KMS-11 (cell line): ENCODE measurements around the gene ASPA.
"Not testable (repeated sequence)": the region's sequence is repeated elsewhere in the genome, so short reads cannot be mapped to it uniquely, and the experiment has no call there.

Experiments used
- H2AFZ ChIP-seq: fragments of 200-600 bp; sonication (generic); 2 replicates; pipeline ENCODE4 v1.6.1; 2016; ENCODE audit warnings: antibody characterized with exemption, mixed run types, low read depth
- H3K27ac ChIP-seq: fragments of 200-600 bp; sonication (generic); 2 replicates; pipeline ENCODE4 v1.6.1; 2016; ENCODE audit warnings: mild to moderate bottlenecking, mixed run types
- H3K27me3 ChIP-seq: fragments of 200-600 bp; sonication (generic); 2 replicates; pipeline ENCODE4 v1.6.1; 2017; ENCODE audit warnings: mild to moderate bottlenecking, low read depth, mixed run types, moderate library complexity; ENCODE audit not compliant: insufficient read depth
- H3K36me3 ChIP-seq: fragments of 200-600 bp; sonication (generic); 2 replicates; pipeline ENCODE4 v1.6.1; 2017; ENCODE audit warnings: mild to moderate bottlenecking, mixed run types; ENCODE audit not compliant: insufficient read depth
- H3K4me1 ChIP-seq: fragments of 200-600 bp; sonication (generic); 2 replicates; pipeline ENCODE4 v1.6.1; 2016; ENCODE audit warnings: mild to moderate bottlenecking, low read depth, mixed run types; ENCODE audit not compliant: poor library complexity, severe bottlenecking
- H3K4me2 ChIP-seq: fragments of 200-600 bp; sonication (generic); 2 replicates; pipeline ENCODE4 v1.7.0; 2016; ENCODE audit warnings: mild to moderate bottlenecking, mixed run types
- H3K4me3 ChIP-seq: fragments of 200-600 bp; sonication (generic); IDR thresholded peaks from 2 replicates; pipeline ENCODE4 v1.6.1; 2017; ENCODE audit warnings: low read depth, low read length, mixed read lengths; ENCODE audit not compliant: insufficient read depth
- H3K79me2 ChIP-seq: fragments of 200-600 bp; sonication (generic); 2 replicates; pipeline ENCODE4 v1.6.1; 2016; ENCODE audit warnings: low read depth, mixed run types; ENCODE audit not compliant: insufficient read depth
- H3K9ac ChIP-seq: fragments of 200-600 bp; sonication (generic); 2 replicates; pipeline ENCODE4 v1.6.1; 2016; ENCODE audit warnings: mild to moderate bottlenecking, mixed run types
- H4K20me1 ChIP-seq: fragments of 200-600 bp; sonication (generic); 2 replicates; pipeline ENCODE4 v1.6.1; 2016; ENCODE audit warnings: mild to moderate bottlenecking, mixed run types; ENCODE audit not compliant: insufficient read depth
- TF ChIP-seq, protein P1 (sequence below): fragments of 200-600 bp; sonication (generic); conservative IDR thresholded peaks from 2 replicates; pipeline ENCODE4 v1.6.1; 2017; ENCODE audit warnings: low read depth, mild to moderate bottlenecking, antibody characterized with exemption, low read length, moderate library complexity, mixed read lengths

ASPA gene

DNA sequence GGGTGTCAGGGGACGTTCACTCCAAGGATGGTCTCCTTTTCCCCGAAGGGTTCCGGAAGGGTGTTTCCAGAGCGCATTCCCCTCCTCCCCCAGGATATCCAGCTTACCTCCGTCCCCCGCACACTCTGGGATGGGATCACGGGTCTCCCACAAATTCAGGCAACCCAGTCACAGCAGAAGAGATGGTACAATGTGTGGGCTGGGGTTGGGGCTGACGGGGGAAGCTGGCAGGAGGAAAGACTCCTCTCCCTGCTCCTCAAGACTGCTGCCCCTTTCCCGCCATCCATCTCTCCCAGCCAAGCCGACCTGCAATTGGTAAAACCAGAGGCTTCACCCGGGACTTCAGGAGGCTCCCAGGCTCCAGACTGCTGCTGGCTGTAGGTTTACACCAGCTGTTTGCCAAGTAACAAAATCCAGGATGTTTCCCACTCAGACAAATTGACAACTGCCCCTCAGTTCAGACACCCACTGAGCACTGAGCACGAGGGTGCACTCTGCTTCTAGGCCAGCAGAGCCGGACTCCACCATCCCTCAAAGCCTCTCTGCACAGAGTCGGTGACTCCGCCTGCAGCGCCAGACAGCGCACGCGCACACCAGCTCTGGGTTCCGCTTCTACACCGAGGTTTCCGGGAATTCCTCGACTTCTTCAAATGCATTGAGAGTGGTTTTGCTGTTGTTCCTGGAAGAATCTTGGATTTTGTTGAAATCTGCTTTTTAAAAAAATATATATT is 37.7 kb downstream of the ASPA start:
- H3K9ac ChIP-seq = no peak overlapping the region
- no peak overlapping the region for H3K27ac ChIP-seq
- no peak overlapping the region for H3K4me2 ChIP-seq
- no peaks in the 10 kb centered on the region for H3K27me3 ChIP-seq
- H3K79me2 ChIP-seq = no peaks in the 10 kb centered on the region
- no peak overlapping the region for H2AFZ ChIP-seq
- no peaks in the 10 kb centered on the region for H4K20me1 ChIP-seq
- H3K36me3 ChIP-seq = no peaks in the 10 kb centered on the region
- TF ChIP-seq, protein P1, sequence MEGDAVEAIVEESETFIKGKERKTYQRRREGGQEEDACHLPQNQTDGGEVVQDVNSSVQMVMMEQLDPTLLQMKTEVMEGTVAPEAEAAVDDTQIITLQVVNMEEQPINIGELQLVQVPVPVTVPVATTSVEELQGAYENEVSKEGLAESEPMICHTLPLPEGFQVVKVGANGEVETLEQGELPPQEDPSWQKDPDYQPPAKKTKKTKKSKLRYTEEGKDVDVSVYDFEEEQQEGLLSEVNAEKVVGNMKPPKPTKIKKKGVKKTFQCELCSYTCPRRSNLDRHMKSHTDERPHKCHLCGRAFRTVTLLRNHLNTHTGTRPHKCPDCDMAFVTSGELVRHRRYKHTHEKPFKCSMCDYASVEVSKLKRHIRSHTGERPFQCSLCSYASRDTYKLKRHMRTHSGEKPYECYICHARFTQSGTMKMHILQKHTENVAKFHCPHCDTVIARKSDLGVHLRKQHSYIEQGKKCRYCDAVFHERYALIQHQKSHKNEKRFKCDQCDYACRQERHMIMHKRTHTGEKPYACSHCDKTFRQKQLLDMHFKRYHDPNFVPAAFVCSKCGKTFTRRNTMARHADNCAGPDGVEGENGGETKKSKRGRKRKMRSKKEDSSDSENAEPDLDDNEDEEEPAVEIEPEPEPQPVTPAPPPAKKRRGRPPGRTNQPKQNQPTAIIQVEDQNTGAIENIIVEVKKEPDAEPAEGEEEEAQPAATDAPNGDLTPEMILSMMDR = no peak
- H3K4me1 ChIP-seq = no peaks in the 10 kb centered on the region
- no peak overlapping the region for H3K4me3 ChIP-seq

- H3K4me3 ChIP-seq, H3K27ac ChIP-seq, H3K36me3 ChIP-seq, H3K4me2 ChIP-seq, H3K4me1 ChIP-seq, H2AFZ ChIP-seq, H4K20me1 ChIP-seq, H3K9ac ChIP-seq, H3K27me3 ChIP-seq, H3K79me2 ChIP-seq: not testable (repeated sequence)
These were observed 38.4 kb downstream of the ASPA start for GRCh38 chr17:3514167-3514566.

DNA sequence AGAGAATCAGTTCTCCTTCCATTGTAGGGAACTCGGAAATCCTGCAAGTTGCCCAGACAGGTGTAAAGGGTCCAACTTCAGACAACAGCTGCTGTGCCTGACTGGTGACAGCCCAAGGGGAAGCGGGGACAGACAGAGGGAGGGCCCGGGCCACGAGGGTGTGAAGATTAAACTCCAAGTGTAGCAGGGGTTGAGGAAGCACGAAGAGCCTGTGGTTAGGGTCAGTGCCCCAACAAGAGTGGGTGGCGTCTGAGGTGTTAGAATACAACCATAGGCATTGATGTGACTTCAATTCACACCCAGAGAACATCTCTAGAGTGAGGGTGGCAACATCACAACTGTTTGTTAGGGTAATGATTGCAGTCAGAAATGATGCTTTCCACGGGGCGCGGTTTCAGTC is 39.1 kb downstream of the ASPA start:
- H3K36me3 ChIP-seq = no peaks in the 10 kb centered on the region
- H3K27me3 ChIP-seq = no peaks in the 10 kb centered on the region
- H3K9ac ChIP-seq = no peak overlapping the region
- H3K27ac ChIP-seq = no peak overlapping the region
- H3K79me2 ChIP-seq = no peaks in the 10 kb centered on the region
- no peak overlapping the region for H3K4me2 ChIP-seq
- H3K4me3 ChIP-seq = no peak overlapping the region
- no peaks in the 10 kb centered on the region for H3K4me1 ChIP-seq
- H2AFZ ChIP-seq = no peak overlapping the region
- TF ChIP-seq, protein P1 = no peak
- no peaks in the 10 kb centered on the region for H4K20me1 ChIP-seq

GRCh38 chr17:3519472-3519871 is 43.7 kb downstream of the ASPA start:
- not testable (repeated sequence) for H3K4me2 ChIP-seq, H3K36me3 ChIP-seq, H3K79me2 ChIP-seq, H3K27me3 ChIP-seq, H4K20me1 ChIP-seq, H3K27ac ChIP-seq, H3K9ac ChIP-seq, H2AFZ ChIP-seq, H3K4me3 ChIP-seq, H3K4me1 ChIP-seq

- Histone ChIP-seq H3K4me1 (no peaks in the 10 kb centered on the region), H2AFZ (no peak overlapping the region), H4K20me1 (no peaks in the 10 kb centered on the region), H3K4me2 (no peak overlapping the region), H3K27ac (no peak overlapping the region), H3K4me3 (no peak overlapping the region), H3K79me2 (no peaks in the 10 kb centered on the region), H3K36me3 (no peaks in the 10 kb centered on the region), H3K9ac (no peak overlapping the region), H3K27me3 (no peaks in the 10 kb centered on the region)
- TF ChIP-seq, protein P1 = no peak
These were observed 48.2 kb downstream of the ASPA start for GRCh38 chr17:3524024-3524423.
